ENCODE measurements around the gene TLR9. TPM values are rescaled to one million over a fixed set of nuclear protein-coding genes. Genes with fewer than 3 reads are reported as not detected.
A peak's percentile ranks its signal among the peaks of the same experiment; 100 is the strongest.

The TLR9 gene
- total and polyA plus RNA-seq, 9 of the 15 experiments (the other 6 are each of a cell fraction or from before 2014, with no cell fraction given): not detected

DNA sequence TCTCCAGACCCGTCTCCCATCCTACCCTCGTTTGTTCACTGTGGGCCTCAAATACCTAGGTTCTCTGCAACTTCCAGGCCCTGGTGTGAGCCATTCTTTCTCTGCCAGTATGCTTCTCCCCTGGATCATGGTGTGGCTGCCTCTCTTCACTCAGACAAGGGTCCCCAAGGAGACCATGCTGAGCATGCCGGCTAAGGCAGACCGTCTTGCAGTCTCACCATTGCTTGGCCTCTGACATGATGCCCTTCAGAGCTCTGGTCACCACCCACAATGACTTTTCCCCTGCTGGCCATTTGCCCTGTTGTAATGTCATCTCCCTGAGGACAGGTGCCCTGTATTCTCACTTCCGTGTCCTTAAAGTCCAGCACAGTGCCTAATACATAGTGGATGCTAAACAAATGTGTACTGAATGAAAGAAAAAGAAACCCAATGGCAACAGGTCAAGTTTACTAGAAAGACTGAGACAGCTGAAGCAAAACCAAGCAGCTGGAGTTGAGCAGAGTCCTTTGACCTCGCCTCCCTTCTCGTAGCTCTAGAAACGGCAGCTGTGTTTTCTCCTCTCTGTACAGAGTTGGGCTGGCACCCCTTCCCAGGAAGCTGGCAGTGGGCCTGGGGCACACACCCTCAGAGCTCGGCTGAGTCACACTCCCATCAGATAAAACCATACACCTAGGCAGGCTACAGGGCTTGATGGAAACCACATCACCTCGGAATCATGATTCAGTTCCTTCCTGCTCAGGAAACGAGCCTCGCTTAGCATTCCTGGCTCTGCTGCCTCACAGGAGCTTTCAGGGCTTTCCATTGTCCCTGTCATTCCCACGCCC, 8.6 kb downstream of the TLR9 start:
- WGBS (ENCODE audit: insufficient coverage, low coverage, missing lambda C conversion rate): 52% methylated on average over 10 of the region's 13 CpGs
- TF ChIP-seq, protein P1, sequence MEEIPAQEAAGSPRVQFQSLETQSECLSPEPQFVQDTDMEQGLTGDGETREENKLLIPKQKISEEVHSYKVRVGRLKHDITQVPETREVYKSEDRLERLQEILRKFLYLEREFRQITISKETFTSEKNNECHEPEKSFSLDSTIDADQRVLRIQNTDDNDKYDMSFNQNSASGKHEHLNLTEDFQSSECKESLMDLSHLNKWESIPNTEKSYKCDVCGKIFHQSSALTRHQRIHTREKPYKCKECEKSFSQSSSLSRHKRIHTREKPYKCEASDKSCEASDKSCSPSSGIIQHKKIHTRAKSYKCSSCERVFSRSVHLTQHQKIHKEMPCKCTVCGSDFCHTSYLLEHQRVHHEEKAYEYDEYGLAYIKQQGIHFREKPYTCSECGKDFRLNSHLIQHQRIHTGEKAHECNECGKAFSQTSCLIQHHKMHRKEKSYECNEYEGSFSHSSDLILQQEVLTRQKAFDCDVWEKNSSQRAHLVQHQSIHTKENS (CRISPR knock-in tag; IDR thresholded peaks at IDR 0.05): no peak
- peak; percentile 3; the same call in 1 of the 2 replicates for TF ChIP-seq SPI1 (IDR thresholded peaks at IDR 0.05; ENCODE audit: borderline replicate concordance, low read depth, low read length)
- TF ChIP-seq ZNF263 (CRISPR knock-in tag; IDR thresholded peaks at IDR 0.05; ENCODE audit: borderline replicate concordance): no peak
- TF ChIP-seq NFE2 (IDR thresholded peaks at IDR 0.05; ENCODE audit: low read depth): 0 out of 2 replicates have a peak, but pooled peaks have one; percentile 5
- TF ChIP-seq ETS1 (conservative IDR thresholded peaks at IDR 0.05; ENCODE audit: control insufficient read depth, low read depth, low read length): no peak
- TF ChIP-seq CTBP1 (IDR thresholded peaks at IDR 0.05; ENCODE audit: borderline replicate concordance): 0 out of 2 replicates have a peak, but pooled peaks have one; percentile 21
- TF ChIP-seq KAT2B (IDR thresholded peaks at IDR 0.05; ENCODE audit: low read depth, low read length): no peak
- TF ChIP-seq NFXL1 (CRISPR knock-in tag; IDR thresholded peaks at IDR 0.05): no peak
- TF ChIP-seq, protein P2, sequence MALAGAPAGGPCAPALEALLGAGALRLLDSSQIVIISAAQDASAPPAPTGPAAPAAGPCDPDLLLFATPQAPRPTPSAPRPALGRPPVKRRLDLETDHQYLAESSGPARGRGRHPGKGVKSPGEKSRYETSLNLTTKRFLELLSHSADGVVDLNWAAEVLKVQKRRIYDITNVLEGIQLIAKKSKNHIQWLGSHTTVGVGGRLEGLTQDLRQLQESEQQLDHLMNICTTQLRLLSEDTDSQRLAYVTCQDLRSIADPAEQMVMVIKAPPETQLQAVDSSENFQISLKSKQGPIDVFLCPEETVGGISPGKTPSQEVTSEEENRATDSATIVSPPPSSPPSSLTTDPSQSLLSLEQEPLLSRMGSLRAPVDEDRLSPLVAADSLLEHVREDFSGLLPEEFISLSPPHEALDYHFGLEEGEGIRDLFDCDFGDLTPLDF (CRISPR knock-in tag; IDR thresholded peaks at IDR 0.05): no peak
- TF ChIP-seq JUND (IDR thresholded peaks at IDR 0.05; ENCODE audit: borderline replicate concordance, low read depth, low read length): 0 out of 2 replicates have a peak, but pooled peaks have one; percentile 35
- TF ChIP-seq JUND (tag; IDR thresholded peaks at IDR 0.05; ENCODE audit: borderline replicate concordance, low read depth, low read length): no peak
- no peak for TF ChIP-seq MEF2A (IDR thresholded peaks at IDR 0.05; ENCODE audit: control insufficient read depth, low read depth, low read length)
- no peak for TF ChIP-seq RFX5 (IDR thresholded peaks at IDR 0.05; ENCODE audit: low read depth, low read length)
- in situ Hi-C loops (cut with MboI): no loop called here
- no peaks in the 10 kb centered on the region for H3K9me3 ChIP-seq (replicated peaks; ENCODE audit: control insufficient read depth, insufficient read depth, low read depth, low read length)
- BruUV-seq (replicated peaks): no TSS peak
- no peak for DNase-seq (ENCODE audit: extremely low read depth in 1 of 4, low spot score in 3 of 4)
- ChIA-PET CTCF (ENCODE audit: low intra/inter-chr PET ratio) (no interaction called here), POLR2A (interaction anchor here (0.6 to 1.3 kb wide), 6 partner anchors 8 to 213 kb away, joined by 3 to 4 read pairs (median 3); partner anchors contain the start of gene TLR9)
- FAIRE-seq: no peak
- H3K4me2 ChIP-seq (ENCODE audit: insufficient read depth, low read length): peak overlapping the region; percentile 3; the same call in 1 of the 2 replicates
- no peaks in the 10 kb centered on the region for H3K9me1 ChIP-seq (ENCODE audit: control insufficient read depth, insufficient read depth, low read length)
- H3K79me2 ChIP-seq (ENCODE audit: control insufficient read depth, insufficient read depth, low read length): no peaks in the 10 kb centered on the region
- intact Hi-C loops (cut with micrococcal nuclease): no loop called here
- H3K9ac ChIP-seq (ENCODE audit: insufficient read depth in 1 of 2, low read depth in 2 of 2, low read length in 2 of 2): peak overlapping the region in 1 of 2 experiments; percentile 20; a peak in 1 of 4 replicates
- no peak overlapping the region; the same call in 2 of the 3 replicates for H3K27ac ChIP-seq (ENCODE audit: extremely low read depth, low read depth, low read length)
- no peak for ATAC-seq
- no peak overlapping the region for H3K4me3 ChIP-seq
- H3K36me3 ChIP-seq (ENCODE audit: control insufficient read depth, insufficient read depth, low read length): peaks cover 32% of the 10 kb centered on the region
- peaks cover 27 to 35% of the 10 kb centered on the region in 2 experiments for H3K4me1 ChIP-seq (replicated peaks in 1 of 2; ENCODE audit: control insufficient read depth in 2 of 2, insufficient read depth in 2 of 2, low read length in 2 of 2)
- no peaks in the 10 kb centered on the region for H3K27me3 ChIP-seq (ENCODE audit: control insufficient read depth in 2 of 2, insufficient read depth in 2 of 2, low read length in 2 of 2)
- H2AFZ ChIP-seq (ENCODE audit: low read depth, low read length): 0 out of 2 replicates have a peak overlapping the region, but pooled peaks have one; percentile 9
- no peaks in the 10 kb centered on the region for H4K20me1 ChIP-seq (replicated peaks; ENCODE audit: control insufficient read depth, insufficient read depth, low read length)

Data from K562 (cell line).